Measurements from ENCODE around the gene GRM4.

DNA sequence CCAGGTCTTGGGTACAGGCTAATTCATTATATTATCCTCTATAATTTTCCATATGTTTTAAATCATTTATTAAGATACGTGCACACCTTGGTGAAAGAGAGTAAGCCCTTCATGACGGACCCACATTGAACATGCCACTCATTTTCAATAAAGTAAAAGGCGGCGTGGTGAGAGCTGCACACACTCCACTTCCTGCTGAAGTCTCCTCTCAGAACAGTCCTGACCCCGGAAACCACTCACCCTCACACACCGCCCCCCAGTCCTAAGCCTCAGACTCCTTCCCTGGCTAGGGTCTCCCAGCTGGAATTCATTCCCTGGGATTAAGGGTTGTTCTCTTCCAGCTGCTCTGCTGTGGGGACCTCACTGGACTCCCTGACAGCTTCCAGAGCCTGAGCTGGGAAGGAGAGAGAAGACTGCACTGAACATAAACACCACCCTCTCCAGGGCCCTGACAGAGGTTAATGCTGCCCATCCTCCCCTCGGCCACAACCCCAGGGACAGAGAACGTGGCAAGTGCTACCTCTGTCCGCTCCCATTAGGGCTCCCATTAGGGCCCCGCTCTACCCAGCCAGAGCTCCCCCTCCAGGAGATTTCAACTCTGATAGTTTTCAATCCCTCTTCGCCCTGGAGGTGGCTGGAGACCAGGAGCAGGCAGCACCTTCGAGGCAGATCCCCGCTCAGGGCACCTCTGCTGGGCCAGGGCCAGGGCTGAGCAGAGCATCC lies 24.8 kb downstream of the GRM4 start:
- TF ChIP-seq CTCF (IDR thresholded peaks at IDR 0.05; ENCODE audit: low read depth, low read length, missing input control) (no peak), FOXA1 (IDR thresholded peaks at IDR 0.05) (no peak), YY1 (IDR thresholded peaks at IDR 0.05) (no peak), JUND (IDR thresholded peaks at IDR 0.05) (no peak), GABPA (IDR thresholded peaks at IDR 0.05 in 1 of 2, conservative IDR thresholded peaks at IDR 0.05 in 1 of 2) (no peak), RAD21 (IDR thresholded peaks at IDR 0.05) (no peak), TAF1 (conservative IDR thresholded peaks at IDR 0.05) (no peak), SP1 (IDR thresholded peaks at IDR 0.05) (no peak), ATF3 (IDR thresholded peaks at IDR 0.05) (no peak), EGR1 (IDR thresholded peaks at IDR 0.05; ENCODE audit: low read depth in 2 of 2) (no peak), RXRA (IDR thresholded peaks at IDR 0.05) (no peak)
- TF ChIP-seq, protein P1, sequence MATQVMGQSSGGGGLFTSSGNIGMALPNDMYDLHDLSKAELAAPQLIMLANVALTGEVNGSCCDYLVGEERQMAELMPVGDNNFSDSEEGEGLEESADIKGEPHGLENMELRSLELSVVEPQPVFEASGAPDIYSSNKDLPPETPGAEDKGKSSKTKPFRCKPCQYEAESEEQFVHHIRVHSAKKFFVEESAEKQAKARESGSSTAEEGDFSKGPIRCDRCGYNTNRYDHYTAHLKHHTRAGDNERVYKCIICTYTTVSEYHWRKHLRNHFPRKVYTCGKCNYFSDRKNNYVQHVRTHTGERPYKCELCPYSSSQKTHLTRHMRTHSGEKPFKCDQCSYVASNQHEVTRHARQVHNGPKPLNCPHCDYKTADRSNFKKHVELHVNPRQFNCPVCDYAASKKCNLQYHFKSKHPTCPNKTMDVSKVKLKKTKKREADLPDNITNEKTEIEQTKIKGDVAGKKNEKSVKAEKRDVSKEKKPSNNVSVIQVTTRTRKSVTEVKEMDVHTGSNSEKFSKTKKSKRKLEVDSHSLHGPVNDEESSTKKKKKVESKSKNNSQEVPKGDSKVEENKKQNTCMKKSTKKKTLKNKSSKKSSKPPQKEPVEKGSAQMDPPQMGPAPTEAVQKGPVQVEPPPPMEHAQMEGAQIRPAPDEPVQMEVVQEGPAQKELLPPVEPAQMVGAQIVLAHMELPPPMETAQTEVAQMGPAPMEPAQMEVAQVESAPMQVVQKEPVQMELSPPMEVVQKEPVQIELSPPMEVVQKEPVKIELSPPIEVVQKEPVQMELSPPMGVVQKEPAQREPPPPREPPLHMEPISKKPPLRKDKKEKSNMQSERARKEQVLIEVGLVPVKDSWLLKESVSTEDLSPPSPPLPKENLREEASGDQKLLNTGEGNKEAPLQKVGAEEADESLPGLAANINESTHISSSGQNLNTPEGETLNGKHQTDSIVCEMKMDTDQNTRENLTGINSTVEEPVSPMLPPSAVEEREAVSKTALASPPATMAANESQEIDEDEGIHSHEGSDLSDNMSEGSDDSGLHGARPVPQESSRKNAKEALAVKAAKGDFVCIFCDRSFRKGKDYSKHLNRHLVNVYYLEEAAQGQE (IDR thresholded peaks at IDR 0.05): no peak
- TF ChIP-seq, protein P2, sequence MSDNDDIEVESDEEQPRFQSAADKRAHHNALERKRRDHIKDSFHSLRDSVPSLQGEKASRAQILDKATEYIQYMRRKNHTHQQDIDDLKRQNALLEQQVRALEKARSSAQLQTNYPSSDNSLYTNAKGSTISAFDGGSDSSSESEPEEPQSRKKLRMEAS (IDR thresholded peaks at IDR 0.05): no peak
